CD4-positive, alpha-beta T cell treated with Interleukin-6 at 100 ng/mL for 8 hours (primary cell): Measurements from ENCODE around the gene NR6A1.

ENCODE experiments used
- DNase-seq: peaks from one replicate; pipeline ENCODE4 v3.0.0-alpha.2; 2020; ENCODE audit warnings: mixed read lengths, low spot score

Gene NR6A1

GRCh38 chr9:124526174-124526573 lies 244.9 kb downstream of the NR6A1 start:
- no peak for DNase-seq

DNA sequence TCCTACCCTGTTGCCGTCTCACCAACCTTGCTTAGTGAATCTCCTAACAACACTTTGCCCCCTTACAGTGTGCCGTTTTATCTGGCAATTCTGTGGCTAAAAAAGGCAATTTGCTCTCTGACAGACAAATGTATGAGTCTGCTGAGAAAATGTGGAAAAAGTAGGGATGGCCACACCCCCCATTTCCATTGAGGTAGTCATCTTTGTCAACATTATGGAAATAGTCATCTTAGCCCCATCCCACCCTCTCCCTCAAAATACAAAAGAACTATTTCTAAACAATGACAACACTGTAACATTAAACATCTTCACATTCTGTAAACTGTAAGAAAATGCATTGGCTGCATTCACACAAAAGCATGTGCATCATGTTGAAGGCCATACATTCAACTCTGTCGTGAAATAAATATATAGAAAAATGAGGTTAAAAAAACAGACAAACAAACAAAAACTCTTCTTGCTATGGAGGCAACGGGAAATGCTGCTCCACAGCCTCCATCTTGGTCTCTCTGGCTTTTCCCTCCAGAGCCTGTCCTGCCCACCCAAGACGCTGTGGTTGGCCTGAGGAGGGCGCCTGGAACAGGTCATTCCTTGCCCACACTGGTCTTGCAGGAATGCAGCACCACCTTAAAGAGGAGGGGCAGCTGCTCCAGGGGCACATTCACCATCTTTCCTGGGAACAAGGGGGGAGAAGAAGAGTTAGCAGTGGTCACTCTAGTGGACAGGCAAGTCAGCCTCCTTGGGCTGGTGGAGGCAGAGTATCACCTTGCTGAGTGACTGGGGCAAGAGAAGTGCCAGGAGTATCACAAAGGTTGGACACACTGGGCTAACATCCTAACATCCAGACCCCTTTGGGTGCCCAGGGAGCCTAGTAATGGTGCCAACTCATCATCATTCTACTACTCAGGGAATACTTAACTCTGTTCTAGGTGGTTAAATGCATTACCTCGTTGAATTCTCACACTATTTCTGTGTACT lies 248.7 kb downstream of the NR6A1 start:
- DNase-seq: no peak

DNA sequence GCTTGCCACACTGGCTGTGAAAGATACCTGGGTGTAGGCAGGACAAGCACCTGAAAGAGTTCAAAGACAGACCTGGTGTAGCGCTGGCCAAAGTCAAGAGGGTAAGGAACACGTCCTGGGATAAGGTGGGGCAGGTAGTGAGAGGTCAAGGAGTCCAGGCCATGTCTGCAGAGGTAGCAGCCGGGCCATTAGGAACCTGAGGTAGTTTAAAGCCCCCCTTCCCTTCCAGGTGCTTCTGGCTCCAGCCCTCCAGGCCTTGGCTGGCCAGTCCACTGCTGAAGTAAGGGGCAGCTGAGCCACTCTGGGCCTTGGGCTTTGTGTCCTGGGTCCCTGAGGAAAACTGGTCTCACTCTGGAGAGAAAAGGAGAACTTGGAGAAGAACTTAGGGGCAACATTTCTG lies 250.0 kb downstream of the NR6A1 start:
- no peak for DNase-seq

GRCh38 chr9:124520206-124520596 lies 250.9 kb downstream of the NR6A1 start:
- DNase-seq: no peak

DNA sequence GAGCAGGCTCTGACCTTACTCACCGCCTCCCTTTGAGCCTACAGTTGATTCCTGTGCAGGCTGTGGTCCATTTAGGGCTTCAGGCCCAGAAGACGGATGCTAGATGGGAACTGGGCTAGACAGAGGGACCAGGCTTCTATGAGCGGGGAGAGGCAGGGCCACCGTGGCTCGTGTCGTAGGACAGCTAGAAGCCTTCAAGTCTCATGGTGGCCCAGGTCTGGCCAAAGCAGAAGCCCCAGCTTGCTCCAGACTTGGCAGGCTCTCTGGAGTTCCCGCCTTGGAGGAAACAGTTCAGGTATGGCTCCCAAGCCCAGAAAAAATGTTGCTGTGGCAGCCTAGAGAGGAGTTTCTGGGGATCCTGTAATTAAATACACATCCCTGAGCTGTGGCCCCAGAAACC lies 253.0 kb downstream of the NR6A1 start:
- DNase-seq: no peak

DNA sequence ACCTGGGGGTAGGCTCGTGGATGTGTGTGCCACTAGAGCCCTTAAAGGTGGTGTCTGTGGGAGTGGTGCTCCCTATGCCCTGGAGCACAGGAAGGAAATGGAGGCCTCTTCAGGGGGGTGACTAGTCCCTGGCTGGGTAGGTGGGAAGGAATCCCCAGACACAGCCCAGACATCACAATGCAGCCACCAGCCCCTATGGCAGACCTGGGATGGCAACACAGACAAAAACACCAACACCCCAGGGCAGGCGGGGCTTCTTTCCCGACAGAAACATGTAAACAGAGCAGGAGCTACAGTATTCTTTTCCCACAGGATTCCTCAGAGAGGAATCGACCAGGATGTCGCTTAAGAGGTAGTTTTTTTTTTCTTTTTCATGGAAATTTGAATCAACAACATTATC lies 253.5 kb downstream of the NR6A1 start:
- no peak for DNase-seq

DNA sequence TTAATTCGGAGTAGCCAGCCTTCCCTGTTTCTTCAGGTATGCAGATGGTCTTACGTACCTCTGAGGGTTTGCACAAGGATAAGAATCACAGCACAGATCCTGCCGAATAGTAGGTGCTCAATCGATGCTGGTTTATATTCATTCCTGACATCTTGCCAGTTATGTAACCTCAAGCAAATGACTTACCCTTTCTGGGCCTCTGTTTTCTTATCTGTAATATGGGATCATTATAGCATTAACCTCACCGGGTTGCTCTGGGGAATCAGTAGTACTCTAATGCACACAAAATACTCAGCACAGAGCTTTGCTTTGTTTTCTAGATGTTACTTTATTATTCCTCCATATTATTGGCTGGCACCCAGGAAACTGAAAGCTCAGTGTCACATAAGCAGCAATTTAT lies 256.2 kb downstream of the NR6A1 start:
- no peak for DNase-seq

DNA sequence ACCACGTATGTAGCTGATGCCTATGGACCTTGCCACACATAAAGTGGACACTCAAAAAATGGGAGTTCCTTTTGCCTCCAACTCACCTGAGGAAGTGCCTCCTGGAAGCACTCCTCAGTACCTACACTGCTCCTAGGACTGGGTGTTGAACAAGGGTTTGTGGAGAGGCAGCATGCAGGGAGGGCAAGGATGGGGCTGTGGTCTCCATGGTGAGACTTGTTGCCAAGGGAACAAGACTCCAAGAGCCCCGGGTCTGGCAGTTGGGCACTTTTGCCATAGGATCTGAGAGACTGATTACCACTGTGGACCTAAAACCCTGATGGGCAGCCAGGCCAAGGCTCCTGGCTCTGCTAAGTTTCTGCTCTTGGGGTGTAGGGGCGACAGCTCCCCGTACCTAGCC lies 257.0 kb downstream of the NR6A1 start:
- DNase-seq: no peak

DNA sequence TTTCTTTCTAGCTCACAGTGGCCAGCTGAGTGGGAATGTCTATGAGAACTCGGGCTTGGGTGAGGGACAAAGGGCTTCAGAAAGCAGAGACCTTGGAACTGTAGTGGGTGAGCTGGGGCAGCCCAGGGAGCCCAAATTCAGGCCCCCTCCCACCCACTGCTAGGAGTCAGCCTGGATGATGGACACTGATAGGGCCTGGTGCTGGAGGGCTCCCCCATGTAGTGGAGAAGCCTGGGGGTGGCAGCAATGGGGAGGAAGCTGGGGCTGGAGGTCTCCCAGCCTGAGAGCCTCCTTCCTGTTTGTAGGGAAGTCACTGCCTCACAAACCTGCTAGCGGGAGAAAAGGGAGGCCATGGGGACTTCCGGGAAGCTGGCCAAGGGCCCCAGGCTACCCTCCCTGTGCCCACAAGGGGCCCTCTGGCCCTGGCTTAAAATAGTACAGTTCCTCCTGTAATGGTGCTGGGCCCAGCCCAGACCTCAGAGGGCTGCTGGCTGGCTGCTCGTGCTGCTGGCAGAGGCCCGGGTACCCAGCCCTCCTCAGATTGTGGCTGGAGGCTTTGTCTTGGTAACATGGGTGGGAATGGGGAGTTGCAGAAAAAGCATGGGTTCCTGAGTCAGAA lies 257.6 kb downstream of the NR6A1 start:
- DNase-seq: no peak

GRCh38 chr9:124512806-124513204 lies 258.3 kb downstream of the NR6A1 start:
- DNase-seq: no peak

DNA sequence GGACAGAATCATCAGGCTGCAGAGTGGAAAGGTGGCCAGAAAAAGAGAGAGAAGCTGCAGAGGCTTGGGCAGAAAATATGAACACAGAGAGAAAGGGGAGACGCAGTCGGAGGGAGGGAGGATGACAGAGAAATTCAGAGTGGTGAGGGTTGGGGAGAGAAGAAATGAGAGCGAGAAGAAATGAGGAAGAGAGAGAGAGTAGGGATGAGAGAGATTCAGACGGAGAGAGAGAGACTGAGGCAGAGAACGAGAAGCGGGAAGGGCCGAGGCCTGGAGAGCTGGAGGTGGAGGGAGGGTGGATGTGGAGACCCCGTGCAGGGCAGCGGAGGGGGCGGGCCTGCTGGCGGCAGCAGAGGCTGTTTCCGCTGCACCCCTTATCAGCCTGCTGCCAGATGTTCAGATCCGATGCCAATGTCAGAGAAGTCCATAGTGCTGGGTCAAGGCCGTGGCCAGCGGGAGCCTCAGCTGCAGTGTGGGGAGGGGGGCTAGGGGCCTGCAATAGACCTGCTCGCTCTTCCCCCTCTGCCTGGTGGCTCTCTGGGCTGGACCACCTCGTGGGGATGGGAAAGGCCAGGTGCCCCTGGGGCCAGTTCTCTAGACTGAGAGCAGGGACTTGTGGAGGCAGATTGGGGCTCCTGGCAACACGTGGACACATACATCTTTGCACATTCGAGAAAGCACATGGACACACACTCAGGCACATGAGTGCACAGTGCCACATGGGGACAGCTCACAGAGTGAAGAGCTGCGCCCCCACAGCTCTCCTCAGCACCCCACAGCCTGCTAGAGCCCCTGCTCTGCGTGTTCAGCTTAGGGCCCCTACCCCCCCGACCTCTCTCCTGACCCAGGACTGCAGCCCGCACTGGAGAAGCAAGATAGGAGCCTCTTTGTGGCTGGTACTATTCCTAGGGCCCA lies 259.0 kb downstream of the NR6A1 start:
- no peak for DNase-seq

- DNase-seq: no peak
These were observed 259.7 kb downstream of the NR6A1 start for GRCh38 chr9:124511426-124511840.

DNA sequence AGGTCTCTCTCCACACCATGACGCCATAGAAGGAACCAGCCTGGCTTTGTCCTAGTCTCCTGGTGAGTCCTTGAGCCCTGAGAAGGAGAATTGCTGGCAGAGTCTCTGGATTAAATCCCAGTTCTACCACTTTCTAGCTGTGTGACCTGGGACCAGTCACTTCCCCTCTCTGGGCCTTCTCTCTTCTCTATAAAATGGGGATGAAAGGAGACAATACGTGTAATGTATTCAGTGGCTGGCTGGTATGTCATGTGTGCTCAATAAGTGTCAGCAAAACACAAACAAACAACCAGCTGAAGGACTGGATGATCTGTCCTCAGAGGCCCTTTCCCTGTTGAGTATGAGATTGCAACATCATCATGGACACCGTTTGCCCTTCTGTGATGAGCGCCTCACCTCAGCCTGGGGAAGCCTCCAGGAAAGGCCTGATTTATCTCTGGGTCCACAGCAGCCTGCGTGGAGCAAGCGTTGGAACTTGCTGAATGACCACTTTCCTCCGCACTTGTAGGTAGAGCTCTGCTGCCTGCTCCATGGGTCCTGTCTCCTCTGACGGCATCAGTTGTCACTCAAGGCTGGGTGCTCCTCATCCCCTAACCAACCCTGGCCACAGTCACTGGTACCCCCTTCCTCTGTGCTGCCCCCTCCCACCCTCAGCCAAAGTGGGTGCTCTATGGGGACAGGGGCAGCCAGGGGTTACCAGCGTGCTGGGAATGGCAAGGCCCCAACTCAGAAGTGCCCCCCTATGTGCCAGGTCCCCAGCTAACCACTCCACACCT lies 260.3 kb downstream of the NR6A1 start:
- no peak for DNase-seq

- no peak for DNase-seq
These were observed 263.2 kb downstream of the NR6A1 start for GRCh38 chr9:124507880-124508423.

DNA sequence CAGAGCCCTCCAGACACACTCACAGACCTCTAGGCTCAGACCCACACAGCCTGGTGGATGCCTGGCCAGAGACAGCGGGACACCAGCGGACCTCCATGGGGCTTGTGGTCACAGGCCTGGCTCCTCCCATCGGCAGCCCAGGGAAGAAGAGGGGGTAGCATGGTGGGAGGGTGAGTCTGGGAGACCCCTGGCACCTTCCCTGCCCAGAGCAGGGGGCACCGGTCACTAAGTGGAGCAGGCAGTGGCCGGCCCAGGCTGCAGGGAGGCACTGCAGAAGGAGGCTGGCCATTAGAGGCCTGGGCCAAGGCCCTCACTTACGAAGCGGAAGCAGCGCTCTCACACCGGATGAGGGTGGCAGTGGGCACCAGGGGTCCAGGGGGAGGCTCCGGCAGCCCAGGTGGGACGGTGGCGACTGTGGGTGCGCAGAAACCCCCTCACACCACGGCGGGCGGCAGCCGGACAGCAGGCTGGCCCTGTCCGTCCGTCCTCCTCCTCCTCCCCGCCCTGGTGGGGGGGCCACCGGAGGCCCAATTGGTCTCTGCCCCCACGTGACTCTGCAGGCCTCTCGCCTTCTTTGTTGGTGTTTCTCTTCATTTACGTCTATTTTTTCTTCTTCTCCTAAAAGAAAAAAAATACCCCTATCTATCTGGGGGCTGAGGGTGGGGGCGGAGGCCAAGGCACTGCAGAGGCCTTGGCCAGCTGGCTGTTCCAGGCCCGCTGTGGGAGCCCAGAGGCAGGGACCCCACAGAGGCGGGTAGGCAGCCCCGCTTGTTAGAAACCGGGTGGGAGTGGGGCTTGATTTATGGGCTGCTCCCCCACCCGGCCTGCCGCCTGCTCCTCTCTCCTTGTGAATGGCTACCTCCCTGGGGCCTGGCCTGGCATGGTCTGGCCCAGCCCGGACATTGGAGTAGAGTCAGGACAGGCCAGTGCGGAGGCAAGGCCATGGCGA lies 263.9 kb downstream of the NR6A1 start, which contains the start of gene NR5A1:
TSS of gene NR5A1 (minus strand) at position 469 of the 949 bp plus-strand sequence. CDS start 4,004 bp downstream, outside the sequence.
- no peak for DNase-seq

GRCh38 chr9:124506433-124506832 lies 264.7 kb downstream of the NR6A1 start:
- no peak for DNase-seq

- no peak for DNase-seq
These were observed 265.2 kb downstream of the NR6A1 start for GRCh38 chr9:124505901-124506346.

- no peak for DNase-seq
These were observed 265.9 kb downstream of the NR6A1 start for GRCh38 chr9:124505006-124505900.

- no peak for DNase-seq
These were observed 266.5 kb downstream of the NR6A1 start for GRCh38 chr9:124504530-124505005.
